GM12865 (cell line): ENCODE data around the gene DGCR6L.
"Not testable (repeated sequence)": the region's sequence is repeated elsewhere in the genome, so short reads cannot be mapped to it uniquely, and the experiment has no call there.

Experiments used
- DNase-seq: peaks from one replicate; pipeline ENCODE4 v3.0.0; 2010; ENCODE audit warnings: low read depth
- H3K4me3 ChIP-seq: 2 replicates; pipeline ENCODE4 v1.5.1; 2011; ENCODE audit warnings: mild to moderate bottlenecking, low read depth, low read length, control low read depth
- TF ChIP-seq, protein P1 (sequence below): IDR thresholded peaks from 2 replicates; pipeline ENCODE4 v1.5.1; 2011; ENCODE audit warnings: low read length, control low read depth, low read depth, inconsistent platforms; ENCODE audit not compliant: insufficient read depth; ENCODE audit errors: missing control alignments

DGCR6L gene

DNA sequence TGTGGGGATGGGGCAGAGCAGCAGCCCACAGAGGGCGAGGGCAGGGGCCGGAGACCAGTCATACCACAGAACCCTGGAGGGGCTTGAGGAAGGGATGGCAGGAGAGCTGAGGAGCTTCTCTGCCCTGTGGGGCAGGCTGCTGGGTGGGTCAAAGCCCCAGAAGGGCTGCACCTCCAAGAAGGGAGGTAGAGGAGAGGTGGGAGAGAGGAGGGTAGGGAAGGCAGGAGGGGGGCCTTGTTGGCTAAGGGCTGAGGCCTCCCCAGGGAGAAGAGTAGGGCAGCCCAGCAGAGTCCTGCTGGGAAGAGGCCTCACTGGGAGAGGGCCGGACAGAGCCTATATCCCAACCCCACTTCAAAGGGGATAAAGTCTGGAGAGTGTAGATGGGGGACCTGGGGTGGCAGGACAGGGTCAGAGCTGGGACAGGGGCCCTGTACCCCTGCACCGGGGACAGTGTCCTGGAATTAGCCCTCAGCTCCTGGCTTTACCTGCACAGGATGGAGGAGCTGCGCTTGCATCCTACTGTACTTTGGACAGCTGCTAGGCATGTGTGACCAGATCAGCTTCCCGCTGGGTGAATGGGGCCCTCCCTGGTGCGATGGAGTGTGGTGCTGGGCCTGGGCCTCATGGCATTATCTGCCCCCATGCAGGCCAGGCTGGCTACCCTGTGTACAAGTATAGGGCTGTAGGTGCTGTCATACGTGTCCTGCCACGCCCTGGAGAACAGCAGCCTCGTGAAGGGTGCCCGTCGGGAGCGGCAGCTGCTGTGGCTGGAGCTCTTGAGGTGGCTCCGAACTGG, 7.3 kb downstream of the DGCR6L start:
- no peak overlapping the region for H3K4me3 ChIP-seq
- TF ChIP-seq, protein P1, sequence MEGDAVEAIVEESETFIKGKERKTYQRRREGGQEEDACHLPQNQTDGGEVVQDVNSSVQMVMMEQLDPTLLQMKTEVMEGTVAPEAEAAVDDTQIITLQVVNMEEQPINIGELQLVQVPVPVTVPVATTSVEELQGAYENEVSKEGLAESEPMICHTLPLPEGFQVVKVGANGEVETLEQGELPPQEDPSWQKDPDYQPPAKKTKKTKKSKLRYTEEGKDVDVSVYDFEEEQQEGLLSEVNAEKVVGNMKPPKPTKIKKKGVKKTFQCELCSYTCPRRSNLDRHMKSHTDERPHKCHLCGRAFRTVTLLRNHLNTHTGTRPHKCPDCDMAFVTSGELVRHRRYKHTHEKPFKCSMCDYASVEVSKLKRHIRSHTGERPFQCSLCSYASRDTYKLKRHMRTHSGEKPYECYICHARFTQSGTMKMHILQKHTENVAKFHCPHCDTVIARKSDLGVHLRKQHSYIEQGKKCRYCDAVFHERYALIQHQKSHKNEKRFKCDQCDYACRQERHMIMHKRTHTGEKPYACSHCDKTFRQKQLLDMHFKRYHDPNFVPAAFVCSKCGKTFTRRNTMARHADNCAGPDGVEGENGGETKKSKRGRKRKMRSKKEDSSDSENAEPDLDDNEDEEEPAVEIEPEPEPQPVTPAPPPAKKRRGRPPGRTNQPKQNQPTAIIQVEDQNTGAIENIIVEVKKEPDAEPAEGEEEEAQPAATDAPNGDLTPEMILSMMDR: no peak
- no peak for DNase-seq

DNA sequence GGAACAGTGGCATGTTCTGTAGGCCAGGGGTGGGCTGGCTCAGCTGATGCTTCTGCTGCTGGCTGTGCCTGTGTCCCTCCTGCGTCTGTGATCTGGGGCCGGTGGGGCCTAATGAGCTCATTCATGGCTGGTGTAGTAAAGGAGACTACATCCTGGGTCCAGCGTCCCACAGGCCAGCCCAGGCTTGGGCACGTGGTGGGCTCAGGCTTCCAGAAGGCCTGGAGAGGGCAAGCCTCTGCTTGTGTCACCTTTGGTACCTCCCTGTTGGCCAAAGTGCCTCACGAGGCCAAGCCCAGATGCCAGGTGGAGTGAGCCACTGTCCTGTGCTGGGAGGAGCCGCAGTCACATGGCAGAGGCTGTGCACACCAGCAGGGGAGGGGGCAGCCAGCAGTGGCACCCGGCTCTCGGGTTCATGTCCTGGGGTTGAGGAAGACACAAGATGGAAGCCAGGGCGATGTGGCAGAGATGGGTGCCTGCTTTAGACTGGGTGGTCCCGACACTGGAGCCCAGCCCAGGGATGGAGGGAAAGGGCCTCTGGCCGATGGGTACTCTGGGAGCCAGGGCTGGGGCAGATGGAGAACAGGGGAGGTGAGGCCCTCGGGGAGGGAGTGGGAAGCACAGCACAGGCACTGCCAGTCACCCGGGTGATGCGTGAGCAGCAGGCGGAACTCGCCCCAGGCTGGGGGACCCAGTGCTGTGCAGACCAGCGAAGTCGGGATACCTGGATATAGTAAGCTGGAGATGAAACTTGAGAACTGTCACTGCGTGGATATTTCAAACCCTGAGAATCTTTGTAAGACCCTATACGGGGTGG, 8.4 kb downstream of the DGCR6L start:
- DNase-seq: not testable (repeated sequence)

DNA sequence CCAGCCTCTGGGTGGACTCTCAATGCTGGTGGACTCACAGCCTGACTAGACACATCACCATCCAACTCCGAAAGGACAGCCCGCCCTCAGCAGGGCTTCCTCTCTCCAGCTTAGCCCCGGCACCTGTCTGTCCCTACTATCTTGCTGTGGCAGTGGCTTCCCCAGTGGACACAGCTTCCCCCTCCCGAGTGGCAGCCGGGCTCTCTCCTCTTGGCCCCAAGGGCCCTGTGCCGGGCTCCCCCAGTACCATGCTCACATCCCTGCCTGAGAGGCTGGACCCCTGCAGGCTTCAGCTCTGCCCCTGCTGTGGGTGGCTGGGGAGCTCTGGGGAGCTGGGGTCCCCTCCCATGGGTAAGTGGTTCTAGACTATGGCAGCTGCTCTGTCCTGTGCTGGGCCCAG, 9.1 kb downstream of the DGCR6L start:
- DNase-seq, H3K4me3 ChIP-seq: not testable (repeated sequence)

More for the DNA sequence above, 8.4 kb downstream of the DGCR6L start:
- not testable (repeated sequence) for H3K4me3 ChIP-seq

DNA sequence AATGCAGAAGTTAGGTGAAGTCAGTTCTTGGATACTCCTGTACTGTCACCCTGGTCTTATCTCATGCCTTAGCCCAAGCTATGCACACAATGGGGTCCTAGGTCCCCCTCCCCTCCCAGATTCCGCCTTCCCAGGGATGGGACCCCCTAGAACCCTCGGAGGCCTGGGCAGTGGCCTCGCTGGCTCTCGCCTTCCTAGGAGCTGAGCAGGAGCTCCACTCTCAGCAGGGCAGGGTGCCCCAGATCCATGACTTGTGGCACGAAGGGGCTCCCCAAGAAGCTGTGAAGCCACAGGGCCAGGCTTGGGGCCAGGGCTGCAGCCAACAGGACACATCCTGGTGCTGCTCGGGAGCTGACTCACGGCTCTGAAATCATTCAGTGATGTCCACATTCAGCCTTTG, 9.7 kb downstream of the DGCR6L start:
- H3K4me3 ChIP-seq, DNase-seq: not testable (repeated sequence)

DNA sequence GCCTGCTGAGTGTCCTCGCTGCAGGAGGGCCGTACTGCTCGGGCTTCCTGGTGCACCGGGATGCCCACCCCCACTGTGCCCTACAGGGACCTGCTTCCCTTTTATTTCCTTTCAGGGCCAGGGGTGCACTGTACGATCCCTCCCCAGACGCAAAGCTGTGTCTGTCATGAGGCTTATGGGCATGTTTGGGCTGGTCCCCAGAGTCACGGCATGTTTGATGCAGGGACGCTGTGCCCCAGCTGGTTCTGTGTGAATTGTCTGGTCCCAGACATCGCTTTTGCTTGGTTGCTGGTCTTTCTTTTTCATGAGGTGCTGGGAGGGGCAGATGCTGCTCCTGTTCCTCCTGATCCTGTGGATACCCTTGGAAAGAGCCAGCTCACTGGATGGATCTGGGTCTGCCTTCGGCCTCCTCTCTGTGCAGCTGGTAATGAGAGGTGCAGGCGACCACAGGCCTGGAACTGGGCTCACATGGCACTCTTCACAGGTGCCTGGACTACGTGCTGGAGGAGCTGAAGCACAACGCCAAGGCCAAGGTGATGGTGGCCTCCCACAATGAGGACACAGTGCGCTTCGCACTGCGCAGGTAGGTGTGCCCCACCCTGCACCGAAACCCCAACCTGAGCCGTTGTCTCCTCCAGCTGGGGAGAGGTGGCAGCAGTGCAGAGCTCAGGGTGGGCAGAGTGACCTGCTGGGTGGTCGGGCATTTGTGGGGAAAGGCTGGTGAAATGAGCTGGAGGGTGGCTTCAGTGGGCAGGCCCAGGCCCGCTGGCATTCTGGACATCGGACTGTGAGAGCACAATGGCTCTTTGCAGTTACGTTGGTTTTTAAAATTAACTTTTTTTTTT, 10.8 kb downstream of the DGCR6L start:
- H3K4me3 ChIP-seq, DNase-seq: not testable (repeated sequence)

DNA sequence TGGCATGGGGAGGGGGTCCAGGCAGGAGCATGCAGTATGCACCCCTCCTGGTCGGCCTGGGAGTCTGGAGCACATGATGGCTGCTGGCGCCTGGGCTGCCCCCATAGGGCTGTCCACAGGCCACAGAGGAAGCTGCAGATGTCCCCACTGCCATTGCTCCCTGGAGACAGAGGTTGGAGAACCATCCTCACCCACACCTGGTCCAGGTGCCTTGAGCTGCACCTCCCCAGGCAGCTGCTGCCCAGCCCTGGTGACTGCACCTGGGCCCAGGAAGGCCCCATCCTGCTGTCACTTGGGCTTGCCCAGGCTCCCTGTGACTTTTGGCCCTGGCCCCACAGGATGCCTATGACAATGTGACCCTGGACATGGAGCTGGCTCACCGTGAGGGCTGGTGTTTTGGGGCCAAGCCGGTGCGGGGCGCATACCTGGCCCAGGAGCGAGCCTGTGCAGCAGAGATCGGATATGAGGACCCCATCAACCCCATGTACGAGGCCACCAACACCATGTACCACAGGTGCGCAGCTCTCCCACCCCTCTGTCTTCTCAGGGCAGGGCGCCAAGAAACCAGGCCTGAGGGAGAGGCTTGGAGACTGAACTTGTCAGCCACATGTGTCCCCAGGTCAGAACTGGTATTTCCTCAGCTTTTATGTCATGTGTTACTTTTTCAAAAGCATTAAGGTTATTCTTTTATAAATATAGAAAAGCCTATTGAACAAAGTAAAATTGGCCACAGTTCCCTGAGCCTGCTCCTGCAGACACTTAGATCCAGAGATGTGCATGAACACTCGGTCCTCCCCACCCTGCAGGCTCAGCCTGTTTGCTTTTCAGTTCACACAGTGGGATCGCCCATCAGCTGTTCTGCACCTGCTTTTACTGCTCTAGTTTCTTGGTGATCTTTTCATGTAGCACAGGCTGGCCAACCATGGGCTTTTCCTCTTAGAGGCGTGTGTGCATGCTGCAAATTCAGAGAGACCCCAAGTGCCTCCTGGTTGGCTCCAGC, 12.1 kb downstream of the DGCR6L start:
- H3K4me3 ChIP-seq, DNase-seq: not testable (repeated sequence)

DNA sequence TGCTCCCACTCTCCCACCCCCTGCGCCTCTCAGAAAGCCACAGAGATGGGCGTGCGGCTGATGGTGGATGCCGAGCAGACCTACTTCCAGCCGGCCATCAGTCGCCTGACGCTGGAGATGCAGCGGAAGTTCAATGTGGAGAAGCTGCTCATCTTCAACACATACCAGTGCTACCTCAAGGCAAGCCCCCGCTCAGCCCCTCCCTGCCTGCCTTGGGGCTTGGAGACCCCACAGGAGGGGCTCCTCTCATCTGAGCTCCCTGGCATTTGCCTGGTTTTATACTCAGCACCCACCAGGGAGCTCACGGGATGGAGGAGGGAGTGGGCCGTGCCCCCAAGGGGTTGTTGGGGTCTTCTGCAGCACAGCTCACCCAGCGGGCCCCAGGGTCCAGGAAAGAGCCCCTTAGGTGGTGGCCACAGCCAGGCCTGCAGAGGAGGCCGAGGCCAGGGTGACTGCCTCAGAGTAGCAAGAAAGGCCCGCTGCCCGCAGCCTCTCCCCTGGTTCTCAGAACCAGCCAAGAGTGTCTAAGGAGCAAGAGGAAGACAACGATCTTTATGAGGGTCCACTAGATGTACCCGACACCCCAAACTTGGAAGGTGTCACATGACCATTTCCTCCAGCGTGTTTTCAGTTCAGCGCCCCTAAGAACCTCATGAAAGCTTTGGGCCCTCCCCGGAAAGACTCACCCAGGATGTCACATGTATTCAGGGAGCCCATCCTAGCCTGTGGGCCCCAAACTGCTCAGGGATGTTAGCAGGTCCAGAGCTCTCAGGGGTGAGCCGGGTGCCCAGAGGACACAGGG, 13.0 kb downstream of the DGCR6L start:
- not testable (repeated sequence) for DNase-seq, H3K4me3 ChIP-seq

DNA sequence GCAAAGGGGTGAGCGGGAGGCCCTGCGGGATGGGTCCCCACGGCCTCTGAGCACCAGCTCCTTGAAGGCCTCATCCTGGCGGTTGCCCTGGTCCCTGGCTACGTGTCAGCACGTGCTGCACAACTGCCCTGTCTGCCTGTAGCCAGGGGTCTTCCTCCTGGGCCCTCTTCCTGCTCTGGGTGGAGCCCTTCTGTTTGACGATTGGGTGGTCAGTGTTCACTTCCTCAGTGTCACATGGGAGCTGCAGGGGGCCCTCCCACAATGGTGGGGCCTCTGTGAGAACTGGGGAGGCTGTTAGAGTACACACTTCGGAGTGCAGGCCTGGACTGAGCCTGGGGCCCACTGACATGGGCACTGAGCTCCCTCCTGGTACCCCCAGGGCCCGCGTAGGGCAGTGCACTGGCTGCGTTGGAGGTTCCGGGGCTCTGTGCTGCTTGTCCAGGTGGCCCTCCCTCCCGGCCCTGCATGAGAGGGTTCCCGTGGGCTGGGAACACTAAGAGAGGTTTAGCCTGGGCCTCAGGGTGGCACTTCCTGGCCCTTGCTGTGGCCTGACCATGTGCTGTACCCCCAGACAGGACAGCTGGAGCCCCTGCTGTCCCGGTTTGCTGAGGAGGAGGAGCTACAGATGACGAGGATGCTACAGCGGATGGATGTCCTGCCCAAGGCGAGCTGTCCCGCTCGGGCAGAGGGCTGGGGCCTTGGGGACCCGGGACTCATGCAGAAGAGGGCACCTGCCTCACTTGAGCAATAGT, 13.8 kb downstream of the DGCR6L start:
- TF ChIP-seq, protein P1: no peak
- no peak for DNase-seq
- H3K4me3 ChIP-seq: no peak overlapping the region

DNA sequence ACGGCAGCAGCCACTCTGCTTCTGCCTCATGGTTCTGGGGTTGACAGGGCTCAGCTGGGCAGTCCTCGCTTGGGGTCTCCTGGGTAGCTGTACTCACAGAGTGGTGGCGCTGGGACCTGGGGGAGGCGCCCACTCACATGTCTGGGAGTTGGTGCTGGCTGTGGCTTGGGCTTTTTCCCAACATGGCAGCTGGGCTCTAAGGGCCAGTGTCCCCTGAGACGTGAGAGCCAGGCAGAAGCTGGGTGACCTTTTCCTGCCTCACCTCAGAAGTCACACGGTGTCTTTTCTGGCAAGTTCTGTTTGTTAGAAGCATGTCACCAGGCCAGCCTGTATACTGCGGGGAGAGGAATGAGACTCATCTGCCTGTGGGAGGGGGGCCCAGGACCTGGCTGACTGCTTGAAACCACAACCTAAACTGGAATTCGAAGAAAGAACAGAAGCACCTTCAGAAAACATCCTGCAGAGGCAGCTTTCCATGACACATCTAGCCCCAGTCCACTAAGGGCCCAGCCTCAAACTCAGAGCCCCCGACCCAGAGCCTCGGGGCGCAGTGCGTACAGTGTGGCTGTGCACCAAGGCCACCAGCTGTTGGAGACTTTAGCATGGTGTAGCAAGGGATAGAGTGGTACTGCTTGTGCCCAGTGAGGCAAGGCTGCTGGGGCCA, 14.5 kb downstream of the DGCR6L start:
- H3K4me3 ChIP-seq, DNase-seq: not testable (repeated sequence)
